ENCODE measurements around the gene PCDHGA7. TPM values are rescaled to one million over a fixed set of nuclear protein-coding genes. Genes with fewer than 3 reads are reported as not detected.
"Not testable (repeated sequence)": the region's sequence is repeated elsewhere in the genome, so short reads cannot be mapped to it uniquely, and the experiment has no call there.

Gene PCDHGA7
- total RNA-seq, 1 donor from 2014 or later = 1.1 TPM

GRCh38 chr5:141430332-141431113 lies 48.0 kb downstream of the PCDHGA7 start, which contains the start of gene PCDHGA12:
PCDHGA12 (plus strand) TSS chr5:141430507; CDS start chr5:141430760, 253 bp downstream.
- Mint-ChIP-seq H3K4me3 (no peak within 1 kb of the TSS), H3K4me1 (no peaks in the 10 kb centered on the region), H3K36me3 (peaks cover 69% of the 10 kb centered on the region), H3K27me3 (ENCODE audit: insufficient read depth, low read depth) (peaks cover 17% of the 10 kb centered on the region), H3K9me3 (peaks cover 82% of the 10 kb centered on the region), H3K27ac (no peak within 1 kb of the TSS)
- Histone ChIP-seq H3K4me1 (no peaks in the 10 kb centered on the region), H3K79me2 (ENCODE audit: low read depth) (no peaks in the 10 kb centered on the region), H3K9ac (no peak within 1 kb of the TSS), H4K20me1 (ENCODE audit: low read depth) (no peaks in the 10 kb centered on the region), H2AFZ (replicated peaks) (no peak within 1 kb of the TSS), H3K27me3 (no peaks in the 10 kb centered on the region), H3K36me3 (peaks cover 30% of the 10 kb centered on the region), H3K4me3 (no peak within 1 kb of the TSS), H3K9me3 (ENCODE audit: low read depth) (peaks cover 40% of the 10 kb centered on the region), H3K27ac (no peak within 1 kb of the TSS), H3K4me2 (no peak within 1 kb of the TSS), H3F3A (ENCODE audit: low read depth) (peaks cover 17% of the 10 kb centered on the region)
- DNase-seq (ENCODE audit: low spot score) = no peak
- TF ChIP-seq EZH2phosphoT487 (IDR thresholded peaks at IDR 0.05) (no peak), EZH2 (IDR thresholded peaks at IDR 0.05) (no peak), CTCF (IDR thresholded peaks at IDR 0.05) (no peak)

GRCh38 chr5:141431286-141431685 lies 48.7 kb downstream of the PCDHGA7 start:
- peaks cover 17% of the 10 kb centered on the region for H3F3A ChIP-seq (ENCODE audit: low read depth)
- Mint-ChIP-seq H3K4me3 (no peak overlapping the region), H3K4me1 (no peaks in the 10 kb centered on the region), H3K9me3 (peaks cover 76% of the 10 kb centered on the region), H3K27ac (no peak overlapping the region), H3K27me3 (ENCODE audit: insufficient read depth, low read depth) (peaks cover 17% of the 10 kb centered on the region), H3K36me3 (peaks cover 63% of the 10 kb centered on the region)
- no peak overlapping the region for H3K4me3 ChIP-seq
- TF ChIP-seq EZH2 (IDR thresholded peaks at IDR 0.05) (no peak), EZH2phosphoT487 (IDR thresholded peaks at IDR 0.05) (no peak), CTCF (IDR thresholded peaks at IDR 0.05) (no peak)
- H2AFZ ChIP-seq (replicated peaks) = no peak overlapping the region
- peaks cover 34% of the 10 kb centered on the region for H3K9me3 ChIP-seq (ENCODE audit: low read depth)
- no peaks in the 10 kb centered on the region for H3K27me3 ChIP-seq
- no peak for DNase-seq (ENCODE audit: low spot score)
- H4K20me1 ChIP-seq (ENCODE audit: low read depth) = no peaks in the 10 kb centered on the region
- H3K79me2 ChIP-seq (ENCODE audit: low read depth) = no peaks in the 10 kb centered on the region
- H3K4me1 ChIP-seq = no peaks in the 10 kb centered on the region
- no peak overlapping the region for H3K27ac ChIP-seq
- H3K4me2 ChIP-seq = no peak overlapping the region
- H3K9ac ChIP-seq = no peak overlapping the region
- H3K36me3 ChIP-seq = peaks cover 23% of the 10 kb centered on the region

DNA sequence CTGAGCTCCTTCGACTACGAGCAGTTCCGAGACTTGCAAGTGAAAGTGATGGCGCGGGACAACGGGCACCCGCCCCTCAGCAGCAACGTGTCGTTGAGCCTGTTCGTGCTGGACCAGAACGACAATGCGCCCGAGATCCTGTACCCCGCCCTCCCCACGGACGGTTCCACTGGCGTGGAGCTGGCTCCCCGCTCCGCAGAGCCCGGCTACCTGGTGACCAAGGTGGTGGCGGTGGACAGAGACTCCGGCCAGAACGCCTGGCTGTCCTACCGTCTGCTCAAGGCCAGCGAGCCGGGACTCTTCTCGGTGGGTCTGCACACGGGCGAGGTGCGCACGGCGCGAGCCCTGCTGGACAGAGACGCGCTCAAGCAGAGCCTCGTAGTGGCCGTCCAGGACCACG lies 49.8 kb downstream of the PCDHGA7 start:
- peaks cover 17% of the 10 kb centered on the region for H3F3A ChIP-seq (ENCODE audit: low read depth)
- peaks cover 29% of the 10 kb centered on the region for H3K9me3 ChIP-seq (ENCODE audit: low read depth)
- Mint-ChIP-seq H3K36me3 (peaks cover 59% of the 10 kb centered on the region), H3K9me3 (peaks cover 75% of the 10 kb centered on the region), H3K27me3 (ENCODE audit: insufficient read depth, low read depth) (peaks cover 17% of the 10 kb centered on the region)
- H3K9ac ChIP-seq; H3K27ac Mint-ChIP-seq; H3K4me3 ChIP-seq; H3K4me2 ChIP-seq; H3K27ac ChIP-seq; H2AFZ ChIP-seq (replicated peaks); H4K20me1 ChIP-seq (ENCODE audit: low read depth); H3K4me1 ChIP-seq; H3K27me3 ChIP-seq; H3K4me1 Mint-ChIP-seq; H3K4me3 Mint-ChIP-seq; DNase-seq (ENCODE audit: low spot score); H3K79me2 ChIP-seq (ENCODE audit: low read depth): not testable (repeated sequence)
- H3K36me3 ChIP-seq = peaks cover 20% of the 10 kb centered on the region

- H3K27me3 ChIP-seq; H4K20me1 ChIP-seq (ENCODE audit: low read depth); H3K4me3 Mint-ChIP-seq; H3K4me1 ChIP-seq; H3K4me1 Mint-ChIP-seq; H3K4me3 ChIP-seq; H3K79me2 ChIP-seq (ENCODE audit: low read depth); H3K4me2 ChIP-seq; H3K27ac Mint-ChIP-seq; H2AFZ ChIP-seq (replicated peaks); DNase-seq (ENCODE audit: low spot score); H3K9ac ChIP-seq; H3K27ac ChIP-seq: not testable (repeated sequence)
- H3F3A ChIP-seq (ENCODE audit: low read depth) = peaks cover 17% of the 10 kb centered on the region
- Mint-ChIP-seq H3K9me3 (peaks cover 75% of the 10 kb centered on the region), H3K36me3 (peaks cover 56% of the 10 kb centered on the region), H3K27me3 (ENCODE audit: insufficient read depth, low read depth) (peaks cover 17% of the 10 kb centered on the region)
- peaks cover 20% of the 10 kb centered on the region for H3K36me3 ChIP-seq
- H3K9me3 ChIP-seq (ENCODE audit: low read depth) = peaks cover 29% of the 10 kb centered on the region
Measured at GRCh38 chr5:141432726-141433125, 50.2 kb downstream of the PCDHGA7 start.
